Stimulated activated CD8-positive, alpha-beta memory T cell treated with anti-CD3 and anti-CD28 coated beads, Interleukin-15, amount 100 ng/mL, for 48 hours (primary cell): ENCODE results near the gene FGD4.
"Not testable (repeated sequence)": the region's sequence is repeated elsewhere in the genome, so short reads cannot be mapped to it uniquely, and the experiment has no call there.

Experiments
- DNase-seq, 2 donors: peaks; one replicate each; pipeline ENCODE4 v3.0.0-alpha.2; 2020; ENCODE audit warnings: low read depth in 2 of 2

Gene FGD4

DNA sequence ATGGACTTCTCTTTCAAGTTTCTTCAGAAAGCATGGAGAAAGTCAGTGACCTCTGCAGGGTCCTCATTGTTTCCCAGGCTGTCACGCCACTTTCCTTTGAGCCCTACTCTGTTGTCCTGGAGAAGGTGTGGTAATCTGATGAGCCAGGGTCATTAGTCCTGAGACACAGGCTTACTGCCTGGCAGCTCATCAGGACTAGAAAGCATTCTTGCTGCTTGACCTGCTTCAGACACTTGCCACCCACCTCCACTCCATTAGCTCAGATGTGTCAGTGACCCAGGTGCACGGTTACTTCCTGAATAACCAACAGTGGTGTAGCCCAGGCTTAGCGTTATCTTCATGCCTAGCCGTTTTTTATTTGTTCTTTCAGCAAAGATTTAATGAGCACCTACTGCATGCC lies 93.9 kb downstream of the FGD4 start:
- no peak for DNase-seq

GRCh38 chr12:32494656-32495055 lies 95.3 kb downstream of the FGD4 start:
- no peak for DNase-seq

DNA sequence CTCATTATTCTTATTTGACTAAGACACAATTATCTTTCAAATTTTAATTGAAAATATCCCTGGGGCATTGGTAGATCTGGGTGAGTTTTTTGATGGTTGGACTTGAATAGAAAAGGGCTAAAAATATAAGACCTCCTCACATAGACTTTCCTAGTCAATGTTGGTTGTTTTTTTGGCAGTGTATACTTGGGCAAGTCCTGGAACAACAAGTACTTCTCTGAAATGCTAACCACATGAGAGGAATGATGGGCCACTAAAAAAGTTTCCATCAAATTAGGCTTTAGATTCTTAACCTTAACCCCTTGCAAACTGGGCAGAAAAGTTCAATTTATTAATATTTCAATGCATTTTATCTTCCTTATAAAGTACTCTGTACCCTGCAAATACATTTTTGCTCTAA lies 97.6 kb downstream of the FGD4 start:
- DNase-seq: no peak

- DNase-seq: no peak
These were observed 98.5 kb downstream of the FGD4 start for GRCh38 chr12:32497864-32498263.

DNA sequence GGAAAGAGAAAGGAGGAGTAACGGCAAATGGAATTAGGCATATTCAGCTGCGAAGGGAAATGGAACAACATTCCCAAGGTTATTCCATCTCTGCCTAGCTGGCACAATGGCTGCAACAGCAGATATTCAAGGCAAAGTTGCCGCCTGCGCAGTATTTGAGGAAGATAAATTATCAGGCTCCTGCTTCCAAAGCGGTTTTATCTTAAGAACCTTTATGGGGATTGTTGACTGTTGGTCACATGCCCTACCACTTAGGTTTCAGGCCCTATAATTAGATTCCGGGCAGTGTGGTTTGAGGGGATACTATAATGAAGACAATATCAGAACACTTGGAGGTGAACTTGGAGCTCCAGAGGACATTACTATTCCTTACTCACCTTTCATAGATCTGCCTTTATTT lies 99.7 kb downstream of the FGD4 start:
- DNase-seq: no peak

GRCh38 chr12:32501835-32502333 lies 102.5 kb downstream of the FGD4 start:
- no peak for DNase-seq

GRCh38 chr12:32502693-32503502 lies 103.5 kb downstream of the FGD4 start:
- DNase-seq: no peak

- no peak for DNase-seq
These were observed 104.4 kb downstream of the FGD4 start for GRCh38 chr12:32503730-32504129.

GRCh38 chr12:32504591-32504990 lies 105.2 kb downstream of the FGD4 start:
- DNase-seq: no peak

DNA sequence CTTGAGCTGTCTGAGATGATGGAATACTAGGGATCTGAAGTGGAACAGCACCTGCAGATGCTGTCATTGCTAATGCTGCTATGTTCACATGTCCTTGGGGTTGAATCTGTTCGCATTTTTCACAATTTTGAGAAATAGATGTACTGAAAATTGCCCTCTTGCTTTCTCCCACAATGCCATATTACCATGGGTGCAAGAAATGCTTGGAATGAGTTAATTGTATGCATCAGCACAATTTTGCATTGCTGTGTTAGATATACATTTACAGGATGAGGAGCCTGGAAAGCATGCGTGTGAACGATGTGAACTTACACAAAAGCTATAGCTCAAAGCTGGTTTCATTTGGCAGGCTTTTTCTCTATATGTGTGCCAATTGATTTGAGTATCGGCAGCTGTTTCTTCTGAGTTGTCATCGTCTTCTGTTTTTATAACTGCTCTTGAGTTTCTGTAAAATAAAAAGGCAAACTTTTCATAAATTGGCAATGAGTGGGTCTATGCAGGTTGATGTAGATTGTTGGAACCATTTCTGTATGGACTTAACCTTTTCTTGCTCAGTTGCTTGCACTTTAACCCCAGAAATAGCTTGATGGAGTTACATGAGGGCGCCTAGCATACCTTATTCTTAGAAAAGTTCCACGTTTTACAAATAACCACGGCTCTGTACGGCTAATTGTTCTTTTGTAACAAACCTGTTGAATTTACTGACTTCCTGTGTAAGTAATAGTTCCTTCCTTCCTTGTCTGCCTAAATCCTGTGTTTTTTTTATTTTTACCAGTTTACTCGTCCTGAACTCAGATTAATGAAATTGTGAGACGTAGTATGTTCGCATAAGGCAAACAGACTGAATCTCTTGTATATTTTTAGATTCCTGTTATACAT lies 105.9 kb downstream of the FGD4 start:
- DNase-seq: no peak

- not testable (repeated sequence) for DNase-seq
These were observed 108.0 kb downstream of the FGD4 start for GRCh38 chr12:32507096-32507941.

GRCh38 chr12:32507942-32508320 lies 108.6 kb downstream of the FGD4 start:
- no peak for DNase-seq

DNA sequence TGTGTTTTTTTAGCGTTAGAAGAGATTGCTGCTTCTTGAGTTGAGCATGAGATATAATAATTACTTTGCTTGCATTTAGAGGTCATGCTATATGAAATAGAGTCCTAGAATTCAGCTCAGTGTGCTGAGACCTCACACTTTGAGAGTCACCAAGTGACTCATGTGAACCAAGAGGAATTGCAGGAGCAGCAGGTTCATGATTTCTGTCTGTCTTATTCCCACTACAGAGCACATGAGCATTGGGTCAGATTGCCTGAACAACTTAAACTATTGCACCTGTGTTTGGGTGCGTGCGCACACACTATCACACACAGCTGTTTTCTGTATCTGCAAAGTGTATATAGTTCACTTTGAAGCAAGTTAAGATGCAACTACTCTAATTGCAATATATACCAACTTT lies 109.3 kb downstream of the FGD4 start:
- DNase-seq: no peak

DNA sequence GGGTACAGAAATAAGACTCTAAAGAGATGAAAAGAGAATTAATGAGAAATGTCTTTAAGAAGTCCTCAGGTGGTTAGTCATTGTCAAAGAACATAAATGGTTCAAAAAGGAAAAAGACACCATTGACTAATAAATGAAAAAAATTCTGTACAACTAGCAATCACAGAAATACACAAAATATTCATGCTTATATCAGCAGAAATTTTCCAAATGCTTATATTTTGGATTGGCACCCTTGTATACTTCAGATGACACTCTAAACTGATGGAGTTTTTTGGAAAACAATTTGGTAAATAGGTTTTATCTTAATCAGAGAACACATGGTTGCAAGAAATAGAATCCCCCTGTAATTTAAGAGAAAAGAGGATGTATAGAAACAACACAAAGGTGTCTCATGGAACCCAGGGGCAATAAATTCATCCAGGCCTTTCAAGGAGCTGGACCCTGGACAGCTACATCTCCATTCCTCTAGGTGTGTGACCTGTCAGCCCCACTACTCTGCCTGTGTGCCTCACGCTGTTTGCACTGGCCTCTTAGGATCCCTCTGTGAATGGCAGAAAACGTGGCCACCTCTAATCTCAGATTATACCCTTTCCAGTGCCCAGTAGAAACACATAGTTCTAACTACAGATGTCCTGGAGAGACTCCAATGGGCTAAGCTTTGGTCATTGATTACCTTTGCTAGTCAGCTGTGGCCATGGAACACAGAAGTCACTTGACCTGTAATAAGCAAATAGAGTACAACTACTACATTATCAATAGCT lies 110.2 kb downstream of the FGD4 start:
- no peak for DNase-seq

- not testable (repeated sequence) for DNase-seq
These were observed 112.6 kb downstream of the FGD4 start for GRCh38 chr12:32511976-32512375.

- no peak for DNase-seq
These were observed 113.0 kb downstream of the FGD4 start for GRCh38 chr12:32512379-32512778.

DNA sequence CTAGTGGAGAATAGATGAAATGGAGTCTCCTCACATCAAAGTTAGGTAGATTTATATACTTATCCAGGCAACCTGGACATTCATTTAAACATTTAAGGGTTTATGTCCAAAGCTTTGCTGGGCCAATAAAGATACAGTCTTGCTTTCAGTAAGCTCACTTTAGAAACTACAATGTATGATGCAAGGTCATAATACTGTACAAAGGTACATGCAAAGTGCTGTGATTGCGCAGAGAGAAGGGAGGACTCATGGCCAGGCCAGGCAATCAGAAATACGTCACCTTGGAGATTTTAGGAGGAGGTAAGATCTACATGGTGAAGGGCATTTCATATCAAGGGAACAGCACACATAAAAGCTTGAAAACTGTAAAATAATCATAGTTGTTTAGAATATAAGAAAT lies 113.6 kb downstream of the FGD4 start:
- DNase-seq: no peak

DNA sequence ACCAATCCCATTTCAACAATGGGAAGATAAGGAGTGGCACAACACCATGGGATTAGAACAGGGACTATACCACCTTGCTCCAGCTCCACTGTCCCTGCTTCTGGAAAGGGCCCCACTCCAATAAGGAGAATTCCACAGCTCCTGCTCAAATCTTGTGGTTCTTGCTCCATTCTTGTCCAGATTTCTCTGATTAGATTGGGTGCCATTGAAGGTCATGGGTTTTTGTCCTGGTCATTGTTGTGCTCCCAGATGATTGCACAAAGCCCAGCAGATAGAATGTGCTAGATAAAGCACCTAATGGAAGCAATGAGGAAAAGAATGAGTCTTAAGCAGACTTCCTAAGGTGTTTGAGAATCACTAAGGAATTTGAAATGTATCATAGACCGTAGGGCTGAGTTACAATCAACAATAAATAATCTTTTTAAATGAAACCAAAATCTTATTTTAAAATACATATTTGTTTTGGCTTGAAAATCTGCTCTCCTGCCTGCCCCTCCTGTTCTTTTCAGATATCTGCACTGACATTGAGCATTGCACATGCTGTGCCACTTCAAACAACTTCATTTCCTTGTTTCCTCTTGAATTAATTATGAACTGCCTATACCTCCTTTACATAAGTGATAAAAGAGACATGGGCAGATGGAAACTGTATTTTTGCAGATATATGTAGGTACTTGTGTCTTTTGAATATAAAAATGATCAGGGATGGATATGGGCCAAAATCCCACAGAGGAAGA lies 115.9 kb downstream of the FGD4 start:
- DNase-seq: no peak

DNA sequence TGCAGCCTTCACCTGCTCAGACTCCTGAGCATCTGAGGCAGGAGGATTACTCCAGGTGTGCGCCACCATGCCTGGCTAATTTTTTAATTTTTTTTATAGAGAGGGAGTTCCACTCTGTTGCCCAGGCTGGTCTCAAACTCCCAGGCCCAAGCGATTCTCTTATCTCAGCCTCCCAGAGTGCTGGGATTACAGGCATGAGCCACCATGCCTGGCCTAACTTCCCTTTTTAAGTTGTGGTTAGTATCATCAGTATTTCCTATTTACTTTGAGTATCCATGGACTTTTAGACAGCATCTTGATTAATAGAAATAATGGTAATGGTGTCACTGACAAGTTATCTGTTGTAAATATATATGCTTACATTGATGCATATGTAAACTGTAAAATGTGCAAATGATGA lies 116.9 kb downstream of the FGD4 start:
- DNase-seq: no peak

DNA sequence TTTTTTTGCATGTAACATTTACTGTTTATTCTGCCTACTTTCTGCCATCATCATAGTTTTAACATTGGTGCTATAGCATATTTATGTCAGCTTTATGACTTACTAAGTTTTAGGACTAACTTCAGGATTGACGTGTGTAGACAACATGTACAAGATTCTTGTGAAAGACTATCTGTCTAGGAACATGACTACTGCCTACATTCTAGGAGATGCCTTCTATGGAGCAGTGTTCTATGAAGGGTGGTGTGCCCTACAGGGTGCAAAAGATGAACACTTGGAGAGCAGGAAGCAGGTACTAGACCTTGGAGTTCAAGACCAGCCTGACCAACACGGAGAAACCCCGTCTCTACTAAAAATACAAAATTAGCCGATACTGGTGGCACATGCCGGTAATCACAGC lies 118.6 kb downstream of the FGD4 start:
- DNase-seq: no peak
